ENCODE data around the gene YPEL4. TPM values are rescaled to one million over a fixed set of nuclear protein-coding genes. Genes with fewer than 3 reads are reported as not detected.

The YPEL4 gene
- total RNA-seq, 1 donor from 2014 or later = 0.54 TPM

DNA sequence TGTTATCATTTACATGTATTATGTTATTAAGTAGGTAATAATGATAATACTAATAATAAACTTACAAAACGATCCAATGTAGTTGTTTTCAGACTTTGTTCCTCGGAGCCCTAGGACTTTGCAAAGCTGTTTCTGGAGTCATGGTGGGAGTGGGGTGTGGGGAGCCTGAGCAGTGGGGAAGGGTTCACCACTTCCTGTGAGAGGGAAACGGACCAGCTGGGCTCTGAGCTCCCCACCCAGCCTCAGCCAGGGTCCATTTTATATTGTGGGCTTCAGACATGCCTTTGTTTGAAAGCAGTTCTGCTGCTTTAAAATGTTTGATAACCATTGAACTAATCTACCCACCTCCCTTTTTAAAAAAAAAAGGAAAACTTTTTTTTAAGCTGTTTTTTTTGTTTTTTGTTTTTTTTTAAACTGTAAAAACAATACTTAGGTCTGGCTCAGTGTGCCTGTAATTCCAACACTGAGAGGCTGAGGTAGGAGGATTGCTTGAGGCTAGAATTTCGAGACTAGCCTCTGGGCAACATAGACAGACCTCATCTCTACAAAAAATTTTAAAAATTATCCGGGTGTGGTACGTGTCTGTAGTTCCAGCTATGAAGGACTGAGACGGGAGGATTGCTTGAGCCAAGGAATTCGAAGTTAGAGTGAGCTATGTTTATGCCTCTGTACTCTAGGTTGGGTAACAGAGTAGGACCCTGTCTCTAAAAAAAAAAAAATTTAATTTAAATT is 45.2 kb downstream of the YPEL4 start:
- DNase-seq = no peak
- ATAC-seq (ENCODE audit: poor library complexity) = no peak
- intact Hi-C loops (cut with DNase I) = no loop called here

DNA sequence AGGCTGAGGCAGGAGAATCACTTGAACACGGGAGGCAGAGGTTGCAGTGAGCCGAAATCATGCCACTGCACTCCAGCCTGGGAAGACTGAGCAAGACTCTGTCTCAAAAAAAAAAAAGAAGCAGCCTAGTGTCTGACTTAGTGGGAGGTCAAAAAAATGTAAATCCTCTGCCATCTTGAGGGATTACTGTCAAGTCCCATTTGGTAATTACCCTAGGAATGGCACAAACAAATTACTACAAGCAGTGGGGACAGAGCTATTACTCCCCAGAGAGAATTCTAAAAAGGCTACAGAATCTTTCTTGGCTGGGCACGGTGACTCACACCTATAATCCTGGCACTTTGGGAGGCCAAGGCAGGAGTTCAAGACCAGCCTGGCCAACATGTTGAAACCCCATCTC is 48.4 kb downstream of the YPEL4 start:
- intact Hi-C loops (cut with DNase I) = no loop called here
- no peak for ATAC-seq (ENCODE audit: poor library complexity)
- DNase-seq = no peak

DNA sequence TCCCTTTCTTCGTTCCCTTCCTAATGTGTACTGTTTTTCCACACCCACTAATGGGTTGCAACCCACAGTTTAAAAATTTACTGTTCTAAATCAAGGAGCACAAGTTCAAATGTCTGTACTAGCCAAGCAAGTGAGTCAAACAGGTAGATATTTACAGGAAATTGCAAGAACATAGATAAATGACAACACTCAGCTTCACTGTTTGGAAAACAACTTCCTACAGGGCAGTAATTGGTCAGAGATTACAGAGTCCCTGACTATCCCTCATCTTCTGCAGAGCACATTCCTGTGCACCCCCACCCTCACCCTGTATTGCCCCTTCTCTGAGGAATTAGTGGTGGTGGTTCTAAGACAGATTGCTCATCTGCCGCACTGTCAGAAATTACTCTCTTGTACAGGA is 50.3 kb downstream of the YPEL4 start:
- ATAC-seq (ENCODE audit: poor library complexity) (no peak), DNase-seq (no peak)
- intact Hi-C loops (cut with DNase I) = no loop called here

DNA sequence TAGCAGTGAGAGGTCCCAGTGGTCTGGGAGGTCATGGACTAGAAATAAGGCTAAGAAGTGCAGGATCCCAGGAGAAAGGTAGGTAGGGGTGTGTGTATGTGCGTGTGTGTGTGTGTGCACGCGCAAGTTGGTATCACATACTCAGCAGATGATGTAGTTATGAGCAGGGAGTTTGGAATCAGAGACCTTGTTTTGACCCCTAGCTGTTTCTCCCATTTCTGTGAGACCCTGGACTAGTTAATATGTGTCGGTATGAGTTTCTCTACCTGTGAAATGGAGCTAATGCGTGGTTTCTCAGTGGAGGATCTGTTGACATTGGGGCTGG is 50.9 kb downstream of the YPEL4 start:
- DNase-seq (no peak), ATAC-seq (ENCODE audit: poor library complexity) (no peak)
- intact Hi-C loops (cut with DNase I) = no loop called here

DNA sequence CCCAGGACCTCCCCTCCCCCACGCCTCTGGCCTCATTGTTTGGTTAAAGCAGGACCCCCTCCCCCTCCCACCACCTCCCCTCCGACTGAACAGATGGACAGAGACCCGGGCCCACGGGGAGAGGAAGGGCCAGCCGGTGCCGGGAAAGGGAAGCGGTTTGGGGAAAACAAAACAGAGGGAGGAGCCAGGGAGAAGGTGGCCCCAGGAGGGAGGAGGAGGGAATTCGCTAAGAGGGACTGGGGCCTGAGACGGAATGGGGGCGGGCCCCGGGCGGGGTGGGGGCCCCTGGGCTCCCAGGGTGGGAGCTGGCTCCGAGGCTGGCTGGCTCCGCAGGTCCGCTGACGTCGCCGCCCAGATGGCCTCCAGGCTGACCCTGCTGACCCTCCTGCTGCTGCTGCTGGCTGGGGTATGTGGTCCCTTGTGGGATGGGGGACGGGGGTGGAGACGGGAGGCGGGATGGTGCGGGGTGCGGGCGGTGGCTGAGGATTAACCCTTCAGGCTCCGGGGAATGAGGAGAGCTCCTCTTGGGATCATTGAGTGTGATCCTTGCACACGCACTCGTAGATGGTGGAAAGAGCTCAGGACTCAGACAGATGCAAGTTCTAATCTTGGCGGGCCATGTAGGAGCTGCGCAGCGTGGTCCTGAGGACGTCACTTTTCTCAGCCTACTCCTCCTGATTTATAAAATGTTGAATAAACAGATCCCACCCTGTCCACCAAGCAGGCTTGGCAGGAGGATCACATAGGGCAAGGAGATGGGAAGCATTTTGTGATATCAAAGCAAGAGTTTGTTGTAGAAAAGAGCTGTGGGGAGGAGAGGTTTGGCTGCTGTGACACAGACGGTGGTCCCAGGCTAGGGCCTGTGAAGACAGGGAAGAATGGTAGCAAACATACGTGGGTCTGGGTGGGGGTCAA is 51.5 kb downstream of the YPEL4 start:
- ATAC-seq (ENCODE audit: poor library complexity) (peak; percentile 95), DNase-seq (peak; percentile 90)
- intact Hi-C loops (cut with DNase I) = no loop called here

DNA sequence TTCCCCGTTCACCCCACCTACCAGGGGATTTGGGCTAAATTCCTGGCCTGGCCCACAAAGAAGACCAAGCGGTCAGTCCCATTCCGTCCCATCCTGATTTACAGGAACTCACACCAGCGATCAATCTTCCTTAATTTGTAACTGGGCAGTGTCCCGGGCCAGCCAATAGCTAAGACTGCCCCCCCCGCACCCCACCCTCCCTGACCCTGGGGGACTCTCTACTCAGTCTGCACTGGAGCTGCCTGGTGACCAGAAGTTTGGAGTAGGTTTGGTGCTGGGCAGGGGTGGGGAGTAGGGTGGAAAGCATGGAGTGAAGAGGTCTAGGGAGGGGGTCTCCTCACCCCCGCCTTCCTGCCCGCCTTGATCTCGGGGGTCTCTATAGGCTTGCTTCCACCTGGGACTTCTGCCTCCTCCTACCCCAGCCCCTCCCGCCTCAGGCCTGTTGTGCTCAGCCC is 52.2 kb downstream of the YPEL4 start, which contains the start of gene SERPING1:
SERPING1 (plus strand) TSS at position 225 of the 455 bp plus-strand sequence. CDS start 586 bp downstream, outside the sequence.
- intact Hi-C loops (cut with DNase I) = no loop called here
- ATAC-seq (ENCODE audit: poor library complexity) (peak; percentile 84), DNase-seq (peak; percentile 81)

DNA sequence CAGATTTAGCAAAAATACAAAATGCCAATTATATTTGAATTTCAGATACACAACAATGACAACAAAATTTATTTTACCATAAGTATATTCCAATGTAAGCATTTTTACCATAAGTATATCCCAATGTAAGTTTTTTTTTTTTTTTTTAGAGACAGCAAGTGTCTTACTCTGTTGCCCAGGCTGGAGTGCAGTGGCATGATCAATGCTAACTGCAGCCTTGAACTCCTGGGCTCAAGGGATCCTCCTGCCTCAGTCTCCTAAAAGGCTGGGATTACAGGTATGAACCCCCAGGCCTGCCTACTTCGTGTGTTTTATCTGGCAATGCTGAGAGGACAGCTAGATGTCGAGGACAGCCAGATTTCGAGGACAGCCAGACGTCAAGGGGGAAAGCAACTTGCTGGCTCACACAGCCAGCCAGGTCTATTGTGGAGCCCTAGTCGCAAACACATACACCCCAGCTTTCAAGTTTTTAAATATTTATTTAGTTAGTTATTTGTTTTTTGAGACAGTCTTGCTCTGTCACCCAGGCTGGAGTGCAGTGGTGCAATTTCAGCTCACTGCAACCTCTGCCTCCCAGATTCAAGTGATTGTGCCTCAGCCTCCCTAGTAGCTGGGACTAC is 53.3 kb downstream of the YPEL4 start:
- no peak for DNase-seq
- no peak for ATAC-seq (ENCODE audit: poor library complexity)
- intact Hi-C loops (cut with DNase I) = no loop called here

Small RNAs within 50 kb of the gene (microRNA-seq; reads per million reads assigned to microRNA genes)
- 4,551 reads per million, percentile 92 among the genes with 10 or more reads in this experiment for gene MIR130A

Other genes starting within 250 kb of the YPEL4 start
- gene SLC43A3, start 222.8 kb downstream of the YPEL4 start, total RNA-seq = 20.0 TPM
- 1.9 TPM for gene RTN4RL2, start 189.4 kb downstream of the YPEL4 start, total RNA-seq
- 5.4 TPM for gene SLC43A1, start 134.2 kb downstream of the YPEL4 start, total RNA-seq
- 64.8 TPM for gene TIMM10, start 119.2 kb downstream of the YPEL4 start, total RNA-seq
- not detected for gene SMTNL1, start 112.3 kb downstream of the YPEL4 start, total RNA-seq
- gene UBE2L6, start 82.2 kb downstream of the YPEL4 start, total RNA-seq = 15.1 TPM
- gene SERPING1, start 52.2 kb downstream of the YPEL4 start, total RNA-seq = 118 TPM
- 6.3 TPM for gene CLP1, start 7.8 kb upstream of the YPEL4 start, total RNA-seq
- 43.7 TPM for gene ZDHHC5, start 18.2 kb upstream of the YPEL4 start, total RNA-seq
- 7.7 TPM for gene MED19, start 62.3 kb upstream of the YPEL4 start, total RNA-seq
- 56.6 TPM for gene TMX2, start 62.7 kb upstream of the YPEL4 start, total RNA-seq
- 88.4 TPM for gene SELENOH, start 91.6 kb upstream of the YPEL4 start, total RNA-seq
- not detected for gene BTBD18, start 101.9 kb upstream of the YPEL4 start, total RNA-seq
- gene CTNND1, start 111.9 kb upstream of the YPEL4 start, total RNA-seq = 66.5 TPM

Measured in Right ventricle myocardium superior (tissue), 1 donor.